ENCODE results near the gene CACNG3.

The CACNG3 gene

GRCh38 chr16:24246911-24247607 is 9.1 kb upstream of the CACNG3 start:
- TF ChIP-seq CTCF (IDR thresholded peaks at IDR 0.05; ENCODE audit: control extremely low read depth, extremely low read depth, low read depth, missing control alignments) = no peak
- ChIA-PET POLR2A (no interaction called here), CTCF (no interaction called here)
- DNase-seq (ENCODE audit: extremely low spot score) = no peak

GRCh38 chr16:24253192-24253591 is 2.9 kb upstream of the CACNG3 start:
- POLR2A ChIA-PET = no interaction called here
- peak; percentile 79 for TF ChIP-seq CTCF (IDR thresholded peaks at IDR 0.05; ENCODE audit: control extremely low read depth, extremely low read depth, low read depth, missing control alignments)
- DNase-seq (ENCODE audit: extremely low spot score) = peak; percentile 71
- CTCF ChIA-PET = interaction anchor here (0.6 to 3.5 kb wide), 48 partner anchors 8 to 575 kb away, joined by 3 to 28 read pairs (median 5); partner anchors contain the start of gene PLK1

- no peak for TF ChIP-seq CTCF (IDR thresholded peaks at IDR 0.05; ENCODE audit: control extremely low read depth, extremely low read depth, low read depth, missing control alignments)
- ChIA-PET CTCF (no interaction called here), POLR2A (no interaction called here)
- DNase-seq (ENCODE audit: extremely low spot score) = no peak
Measured at GRCh38 chr16:24257958-24258357, 1.8 kb downstream of the CACNG3 start.

GRCh38 chr16:24258791-24259190 is 2.7 kb downstream of the CACNG3 start:
- CTCF ChIA-PET = no interaction called here
- DNase-seq (ENCODE audit: extremely low spot score) = no peak
- TF ChIP-seq CTCF (IDR thresholded peaks at IDR 0.05; ENCODE audit: control extremely low read depth, extremely low read depth, low read depth, missing control alignments) = no peak
- POLR2A ChIA-PET = no interaction called here

- DNase-seq (ENCODE audit: extremely low spot score) = no peak
- ChIA-PET POLR2A (no interaction called here), CTCF (interaction anchor here (1.5 to 3.7 kb wide), 2 partner anchors 8 to 10 kb away, joined by 3 to 19 read pairs; no protein-coding TSS in a partner anchor)
- no peak for TF ChIP-seq CTCF (IDR thresholded peaks at IDR 0.05; ENCODE audit: control extremely low read depth, extremely low read depth, low read depth, missing control alignments)
Measured at GRCh38 chr16:24262816-24263215, 6.7 kb downstream of the CACNG3 start.

- no peak for DNase-seq (ENCODE audit: extremely low spot score)
- ChIA-PET CTCF (interaction anchor here (0.9 to 4.1 kb wide), 2 partner anchors 18 to 26 kb away, joined by 3 to 17 read pairs; no protein-coding TSS in a partner anchor), POLR2A (no interaction called here)
- no peak for TF ChIP-seq CTCF (IDR thresholded peaks at IDR 0.05; ENCODE audit: control extremely low read depth, extremely low read depth, low read depth, missing control alignments)
Measured at GRCh38 chr16:24270721-24271442, 14.7 kb downstream of the CACNG3 start.

All from GM10248 (cell line).